Globus pallidus (tissue), 1 donor: Measurements from ENCODE around the gene ZNF587.
"Not testable (repeated sequence)": the region's sequence is repeated elsewhere in the genome, so short reads cannot be mapped to it uniquely, and the experiment has no call there.

Experiments used
- DNase-seq: peaks from one replicate; pipeline ENCODE4 v3.0.0-alpha.2; 2015; ENCODE audit warnings: low spot score

ZNF587 gene

GRCh38 chr19:57823155-57823554, 26.5 kb upstream of the ZNF587 start:
- DNase-seq: not testable (repeated sequence)

GRCh38 chr19:57823608-57824007, 26.1 kb upstream of the ZNF587 start:
- not testable (repeated sequence) for DNase-seq

GRCh38 chr19:57825511-57825910, 24.1 kb upstream of the ZNF587 start:
- DNase-seq: no peak

GRCh38 chr19:57829316-57829715, 20.3 kb upstream of the ZNF587 start:
- no peak for DNase-seq

- DNase-seq: peak; percentile 30
Measured at GRCh38 chr19:57830071-57830602, 19.5 kb upstream of the ZNF587 start, which contains the start of gene ZNF587B. TSS of gene ZNF587B (plus strand) at chr19:57830299. CDS start at chr19:57830529, 230 bp downstream.

GRCh38 chr19:57836991-57837390, 12.7 kb upstream of the ZNF587 start:
- DNase-seq: not testable (repeated sequence)

GRCh38 chr19:57838622-57839191, 11.0 kb upstream of the ZNF587 start:
- not testable (repeated sequence) for DNase-seq

- no peak for DNase-seq
Measured at GRCh38 chr19:57841122-57841763, 8.4 kb upstream of the ZNF587 start.

- not testable (repeated sequence) for DNase-seq
Measured at GRCh38 chr19:57847164-57847563, 2.5 kb upstream of the ZNF587 start.

GRCh38 chr19:57849162-57849665, 445 bp upstream of the ZNF587 start:
- DNase-seq: not testable (repeated sequence)

GRCh38 chr19:57850553-57851017, 926 bp downstream of the ZNF587 start:
- DNase-seq: no peak

- DNase-seq: not testable (repeated sequence)
Measured at GRCh38 chr19:57851812-57852603, 2.3 kb downstream of the ZNF587 start.

- DNase-seq: not testable (repeated sequence)
Measured at GRCh38 chr19:57854117-57854516, 4.5 kb downstream of the ZNF587 start.

GRCh38 chr19:57862351-57862750, 12.7 kb downstream of the ZNF587 start:
- not testable (repeated sequence) for DNase-seq

- no peak for DNase-seq
Measured at GRCh38 chr19:57867868-57868492, 18.3 kb downstream of the ZNF587 start.

- DNase-seq: not testable (repeated sequence)
Measured at GRCh38 chr19:57869655-57870054, 20.0 kb downstream of the ZNF587 start.

- DNase-seq: no peak
Measured at GRCh38 chr19:57870225-57870624, 20.6 kb downstream of the ZNF587 start.

- no peak for DNase-seq
Measured at GRCh38 chr19:57872450-57872849, 22.8 kb downstream of the ZNF587 start.

GRCh38 chr19:57873883-57874799, 24.5 kb downstream of the ZNF587 start:
- DNase-seq: not testable (repeated sequence)

- no peak for DNase-seq
Measured at GRCh38 chr19:57886046-57886445, 36.4 kb downstream of the ZNF587 start.
